SK-N-SH (cell line): ENCODE results near the gene SULT1C2. TPM values are rescaled to one million over a fixed set of nuclear protein-coding genes. Genes with fewer than 3 reads are reported as not detected.

Source experiments
- CTCF ChIA-PET: fragments of 300-600, 350-600 bp; formaldehyde crosslinking; extraction: SDS; loops from one replicate; lab custom pipeline; 2021; lab: Yijun Ruan, JAX
- POLR2A ChIA-PET: fragments of 350-600 bp; sonication (Branson Sonifier 250); formaldehyde crosslinking; extraction: SDS; loops from one replicate; lab custom pipeline; 2020; ENCODE audit warnings: antibody characterized with exemption, inconsistent platforms; lab: Yijun Ruan, JAX
- DNase-seq: peaks from one replicate; pipeline ENCODE4 v3.0.0; 2012
- H2AFZ ChIP-seq: fragments of 200-600 bp; sonication (generic); 2 replicates; pipeline ENCODE4 v1.8.1; 2016; ENCODE audit warnings: antibody characterized with exemption, mild to moderate bottlenecking, low read depth
- H3F3A ChIP-seq: fragments of 200-600 bp; sonication (generic); replicated peaks from 2 replicates; pipeline ENCODE3; 2016; ENCODE audit warnings: antibody characterized with exemption, mild to moderate bottlenecking; ENCODE audit not compliant: insufficient read depth
- H3K27ac ChIP-seq, 2 experiments: fragments of 200-500 bp in 1 of 2; fragments of 200-600 bp in 1 of 2; sonication (Bioruptor generic) in 1 of 2; sonication (generic), shearing (Covaris generic) in 1 of 2; 2 replicates each; pipeline versions ENCODE4 v1.5.1 to v1.6.1; 2014 to 2016; ENCODE audit warnings: low read depth in 2 of 2, inconsistent platforms in 1 of 2, low read length in 1 of 2, mild to moderate bottlenecking in 1 of 2, mixed read lengths in 1 of 2
- H3K27me3 ChIP-seq: fragments of 200-600 bp; sonication (generic), shearing (Covaris generic); 2 replicates; pipeline ENCODE4 v1.6.1; 2016; ENCODE audit warnings: mixed run types; ENCODE audit not compliant: insufficient read depth
- H3K36me3 ChIP-seq, 2 experiments: fragments of 200-500 bp in 1 of 2; fragments of 200-600 bp in 1 of 2; sonication (Bioruptor generic) in 1 of 2; sonication (generic) in 1 of 2; replicated peaks in 1 of 2; 2 replicates each; pipeline versions ENCODE3 to v1.5.1; 2014 to 2016; ENCODE audit warnings: low read length in 1 of 2, mild to moderate bottlenecking in 1 of 2; ENCODE audit not compliant: insufficient read depth in 2 of 2, control insufficient read depth in 1 of 2
- H3K4me1 ChIP-seq, 2 experiments: fragments of 200-500 bp in 1 of 2; fragments of 200-600 bp in 1 of 2; sonication (Bioruptor generic) in 1 of 2; sonication (generic), shearing (Covaris generic) in 1 of 2; 2 replicates each; pipeline versions ENCODE4 v1.5.1 to v1.6.1; 2014 to 2016; ENCODE audit warnings: low read depth in 1 of 2, low read length in 1 of 2, mixed run types in 1 of 2; ENCODE audit not compliant: insufficient read depth in 2 of 2, control insufficient read depth in 1 of 2
- H3K4me2 ChIP-seq: fragments of 200-600 bp; sonication (generic), shearing (Covaris generic); 2 replicates; pipeline ENCODE4 v1.6.1; 2017; ENCODE audit warnings: mixed run types
- H3K4me3 ChIP-seq, 2 experiments: fragments of 200-500 bp in 1 of 2; fragments of 200-600 bp in 1 of 2; sonication (Bioruptor generic) in 1 of 2; sonication (generic), shearing (Covaris generic) in 1 of 2; 2 replicates each; pipeline versions ENCODE4 v1.5.1 to v1.8.1; 2014 to 2016; ENCODE audit warnings: low read depth in 2 of 2, inconsistent platforms in 1 of 2, low read length in 1 of 2, mild to moderate bottlenecking in 1 of 2, mixed read lengths in 1 of 2, moderate library complexity in 1 of 2
- H3K79me2 ChIP-seq: fragments of 200-600 bp; sonication (generic); 2 replicates; pipeline ENCODE4 v1.8.1; 2017; ENCODE audit warnings: mild to moderate bottlenecking; ENCODE audit not compliant: insufficient read depth
- H3K9ac ChIP-seq: fragments of 200-600 bp; sonication (generic); 2 replicates; pipeline ENCODE4 v1.6.1; 2017; ENCODE audit warnings: mixed run types
- H3K9me2 ChIP-seq: fragments of 200-600 bp; sonication (generic); 2 replicates; pipeline ENCODE4 v1.6.1; 2017; ENCODE audit warnings: mixed run types
- H3K9me3 ChIP-seq: fragments of 200-600 bp; sonication (generic); 2 replicates; pipeline ENCODE4 v1.6.1; 2017; ENCODE audit warnings: mixed run types, mild to moderate bottlenecking, moderate library complexity
- H4K20me1 ChIP-seq: fragments of 200-600 bp; sonication (generic); 2 replicates; pipeline ENCODE4 v1.6.1; 2017; ENCODE audit warnings: mild to moderate bottlenecking, mixed run types; ENCODE audit not compliant: insufficient read depth
- CHD2 ChIP-seq: fragments of 150-350 bp; IDR thresholded peaks from 2 replicates; pipeline ENCODE4 v1.6.1; 2018; ENCODE audit warnings: low read length; ENCODE audit not compliant: partially characterized antibody
- ELF1 ChIP-seq: IDR thresholded peaks from 2 replicates; pipeline ENCODE4 v1.4.0; 2012
- EP300 ChIP-seq, 2 experiments: IDR thresholded peaks; 2 replicates each; pipeline versions ENCODE4 v1.4.0 to v1.6.1; 2012; ENCODE audit warnings: borderline replicate concordance in 1 of 2, low read depth in 1 of 2, low read length in 1 of 2
- EZH2phosphoT487 ChIP-seq: fragments of 200-600 bp; sonication (generic); IDR thresholded peaks from 2 replicates; pipeline ENCODE4 v1.6.1; 2017; ENCODE audit warnings: low read depth, mixed run types, mild to moderate bottlenecking, antibody characterized with exemption, moderate library complexity, borderline replicate concordance
- FOSL2 ChIP-seq: IDR thresholded peaks from 2 replicates; pipeline ENCODE4 v1.4.0; 2012; ENCODE audit warnings: low read depth, mild to moderate bottlenecking, moderate library complexity, borderline replicate concordance
- FOXM1 ChIP-seq: IDR thresholded peaks from 2 replicates; pipeline ENCODE4 v1.4.0; 2012; ENCODE audit warnings: low read depth, mild to moderate bottlenecking
- GABPA ChIP-seq: IDR thresholded peaks from 2 replicates; pipeline ENCODE4 v1.4.0; 2012; ENCODE audit warnings: low read depth, mild to moderate bottlenecking
- JUND ChIP-seq: IDR thresholded peaks from 2 replicates; pipeline ENCODE4 v1.4.0; 2012
- POLR2AphosphoS5 ChIP-seq: IDR thresholded peaks from 2 replicates; pipeline ENCODE4 v1.6.1; 2012; ENCODE audit warnings: low read depth, low read length
- RCOR1 ChIP-seq: fragments of 150-350 bp; IDR thresholded peaks from 2 replicates; pipeline ENCODE4 v1.6.1; 2017; ENCODE audit warnings: antibody characterized with exemption, low read length
- SIN3A ChIP-seq: IDR thresholded peaks from 2 replicates; pipeline ENCODE4 v1.6.1; 2012; ENCODE audit warnings: low read depth, mild to moderate bottlenecking, low read length, moderate library complexity, borderline replicate concordance
- YY1 ChIP-seq: IDR thresholded peaks from 2 replicates; pipeline ENCODE4 v1.4.0; 2012; ENCODE audit warnings: low read depth, mild to moderate bottlenecking
- WGBS: methylation state at CpG from one replicate; pipeline ENCODE4 v1.1.6; 2017; ENCODE audit warnings: low lambda C conversion rate; 5-methylcytosine and 5-hydroxymethylcytosine counted together
- polyA plus RNA-seq, 3 experiments: library from polyadenylated mRNA; depleted of rRNA; stranded (reverse); fragments of >200 nt; gene quantifications; 2 replicates each; pipeline ENCODE4 v1.2.3, GENCODE V29; 2012
- TF ChIP-seq, protein P1 (sequence below): fragments of 200-600 bp; sonication (generic); IDR thresholded peaks from 2 replicates; pipeline ENCODE4 v1.6.1; 2017; ENCODE audit warnings: antibody characterized with exemption, mild to moderate bottlenecking, moderate library complexity
- TF ChIP-seq, protein P2 (sequence below): fragments of 150-350 bp; IDR thresholded peaks from 2 replicates; pipeline ENCODE4 v1.6.1; 2016; ENCODE audit warnings: mild to moderate bottlenecking, low read depth, low read length
- TF ChIP-seq, protein P3 (sequence below): IDR thresholded peaks from 2 replicates; pipeline ENCODE4 v1.4.0; 2012; ENCODE audit warnings: low read depth, borderline replicate concordance

Gene SULT1C2
- polyA plus RNA-seq, 1 of the 3 experiments (the other 2 are of a cell fraction): not detected

DNA sequence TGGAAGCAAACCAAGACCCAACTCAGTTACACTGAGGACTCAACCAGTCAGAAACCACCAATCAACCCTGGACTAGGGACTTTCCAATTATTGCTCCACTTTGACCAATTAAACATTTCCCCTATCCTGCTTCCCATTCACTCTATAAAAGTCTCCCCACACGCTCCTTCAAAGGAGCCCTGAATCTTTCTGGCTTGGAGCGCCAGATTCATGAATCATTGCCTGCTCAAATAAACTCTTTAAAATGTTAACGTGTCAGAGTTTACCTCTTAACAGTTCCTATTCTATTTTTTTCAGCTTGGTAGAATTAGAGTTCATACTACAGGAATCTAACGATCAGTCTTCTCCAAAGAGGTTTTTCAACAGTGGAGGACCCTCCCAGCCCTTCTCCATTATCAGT, 20.7 kb upstream of the SULT1C2 start (continued):
- TF ChIP-seq, protein P1, sequence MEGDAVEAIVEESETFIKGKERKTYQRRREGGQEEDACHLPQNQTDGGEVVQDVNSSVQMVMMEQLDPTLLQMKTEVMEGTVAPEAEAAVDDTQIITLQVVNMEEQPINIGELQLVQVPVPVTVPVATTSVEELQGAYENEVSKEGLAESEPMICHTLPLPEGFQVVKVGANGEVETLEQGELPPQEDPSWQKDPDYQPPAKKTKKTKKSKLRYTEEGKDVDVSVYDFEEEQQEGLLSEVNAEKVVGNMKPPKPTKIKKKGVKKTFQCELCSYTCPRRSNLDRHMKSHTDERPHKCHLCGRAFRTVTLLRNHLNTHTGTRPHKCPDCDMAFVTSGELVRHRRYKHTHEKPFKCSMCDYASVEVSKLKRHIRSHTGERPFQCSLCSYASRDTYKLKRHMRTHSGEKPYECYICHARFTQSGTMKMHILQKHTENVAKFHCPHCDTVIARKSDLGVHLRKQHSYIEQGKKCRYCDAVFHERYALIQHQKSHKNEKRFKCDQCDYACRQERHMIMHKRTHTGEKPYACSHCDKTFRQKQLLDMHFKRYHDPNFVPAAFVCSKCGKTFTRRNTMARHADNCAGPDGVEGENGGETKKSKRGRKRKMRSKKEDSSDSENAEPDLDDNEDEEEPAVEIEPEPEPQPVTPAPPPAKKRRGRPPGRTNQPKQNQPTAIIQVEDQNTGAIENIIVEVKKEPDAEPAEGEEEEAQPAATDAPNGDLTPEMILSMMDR: no peak
- no peak for TF ChIP-seq CHD2
- TF ChIP-seq SIN3A: no peak
- TF ChIP-seq EZH2phosphoT487: no peak
- TF ChIP-seq, all 33 proteins: peak for 0

DNA sequence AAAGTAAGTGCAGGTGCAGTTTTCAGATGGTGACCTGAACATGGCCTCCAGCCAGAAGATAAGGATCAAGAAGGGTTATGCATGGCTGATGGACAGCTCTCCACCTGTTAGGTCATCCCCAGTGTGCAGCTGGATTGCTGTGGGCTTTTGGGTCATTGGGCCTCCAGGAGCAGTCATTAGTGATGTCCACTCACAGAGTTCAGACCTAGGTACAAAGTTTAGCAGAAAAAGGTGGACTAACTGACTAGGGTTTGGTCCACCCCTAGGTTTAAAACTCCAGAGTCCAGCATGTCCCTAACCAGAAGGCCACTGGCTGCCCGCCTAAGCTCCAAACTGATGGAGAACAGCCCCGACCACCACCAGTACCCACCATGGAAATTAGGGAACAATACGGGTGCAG, 18.3 kb upstream of the SULT1C2 start:
- H3F3A ChIP-seq: no peaks in the 10 kb centered on the region
- no peak for TF ChIP-seq SIN3A
- no peak for TF ChIP-seq FOXM1
- no peak for TF ChIP-seq POLR2AphosphoS5
- TF ChIP-seq GABPA: no peak
- no peak for TF ChIP-seq YY1
- TF ChIP-seq ELF1: no peak
- TF ChIP-seq JUND: no peak
- TF ChIP-seq, protein P2, sequence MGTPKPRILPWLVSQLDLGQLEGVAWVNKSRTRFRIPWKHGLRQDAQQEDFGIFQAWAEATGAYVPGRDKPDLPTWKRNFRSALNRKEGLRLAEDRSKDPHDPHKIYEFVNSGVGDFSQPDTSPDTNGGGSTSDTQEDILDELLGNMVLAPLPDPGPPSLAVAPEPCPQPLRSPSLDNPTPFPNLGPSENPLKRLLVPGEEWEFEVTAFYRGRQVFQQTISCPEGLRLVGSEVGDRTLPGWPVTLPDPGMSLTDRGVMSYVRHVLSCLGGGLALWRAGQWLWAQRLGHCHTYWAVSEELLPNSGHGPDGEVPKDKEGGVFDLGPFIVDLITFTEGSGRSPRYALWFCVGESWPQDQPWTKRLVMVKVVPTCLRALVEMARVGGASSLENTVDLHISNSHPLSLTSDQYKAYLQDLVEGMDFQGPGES: no peak
- TF ChIP-seq FOSL2: no peak
- TF ChIP-seq, protein P3, sequence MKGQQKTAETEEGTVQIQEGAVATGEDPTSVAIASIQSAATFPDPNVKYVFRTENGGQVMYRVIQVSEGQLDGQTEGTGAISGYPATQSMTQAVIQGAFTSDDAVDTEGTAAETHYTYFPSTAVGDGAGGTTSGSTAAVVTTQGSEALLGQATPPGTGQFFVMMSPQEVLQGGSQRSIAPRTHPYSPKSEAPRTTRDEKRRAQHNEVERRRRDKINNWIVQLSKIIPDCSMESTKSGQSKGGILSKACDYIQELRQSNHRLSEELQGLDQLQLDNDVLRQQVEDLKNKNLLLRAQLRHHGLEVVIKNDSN: no peak
- no peak for TF ChIP-seq EP300 (IDR thresholded peaks at IDR 0.05; ENCODE audit: borderline replicate concordance in 1 of 2, low read depth in 1 of 2, low read length in 1 of 2)
- no peak for TF ChIP-seq RCOR1
- no peaks in the 10 kb centered on the region for H3K9me2 ChIP-seq
- no peaks in the 10 kb centered on the region for H3K27me3 ChIP-seq
- H3K4me2 ChIP-seq: no peak overlapping the region
- no peak overlapping the region for H3K27ac ChIP-seq
- WGBS: 30% methylated on average over 3 of the region's 3 CpGs
- no peaks in the 10 kb centered on the region for H3K79me2 ChIP-seq
- H4K20me1 ChIP-seq: no peaks in the 10 kb centered on the region
- no peaks in the 10 kb centered on the region for H3K9me3 ChIP-seq
- H3K4me1 ChIP-seq: no peaks in the 10 kb centered on the region
- no peaks in the 10 kb centered on the region for H3K36me3 ChIP-seq
- POLR2A ChIA-PET: no interaction called here
- no peak for DNase-seq
- H3K4me3 ChIP-seq: no peak overlapping the region
- H2AFZ ChIP-seq: no peak overlapping the region
- H3K9ac ChIP-seq: no peak overlapping the region
- CTCF ChIA-PET: no interaction called here
